HL-60 (cell line): Measurements from ENCODE around the gene GRID1.

ENCODE experiments used
- DNase-seq, 2 experiments: peaks; one replicate each; pipeline ENCODE4 v3.0.0-alpha.2; 2010 to 2020; ENCODE audit warnings: low read depth in 1 of 2, low spot score in 1 of 2
- H3K27ac ChIP-seq: fragments of 250-450 bp; sonication (Bioruptor Pico); replicated peaks from 2 replicates; pipeline ENCODE4 v1.5.1; 2020; ENCODE audit warnings: mild to moderate bottlenecking, moderate library complexity
- H3K27me3 ChIP-seq: fragments of 250-450 bp; sonication (Bioruptor Pico); 2 replicates; pipeline ENCODE4 v1.5.1; 2021; ENCODE audit warnings: mild to moderate bottlenecking, moderate library complexity; ENCODE audit not compliant: insufficient read depth, poor library complexity, severe bottlenecking
- H3K4me3 ChIP-seq: replicated peaks from 2 replicates; pipeline ENCODE4 v1.5.1; 2011; ENCODE audit warnings: mild to moderate bottlenecking, control low read depth, low read length; ENCODE audit not compliant: insufficient read depth
- CTCF ChIP-seq: IDR thresholded peaks from one replicate; pipeline ENCODE4 v1.5.1; 2011; ENCODE audit warnings: low read length, control low read depth, inconsistent platforms; ENCODE audit not compliant: insufficient read depth
- GABPA ChIP-seq: IDR thresholded peaks from 2 replicates; pipeline ENCODE4 v1.6.1; 2012; ENCODE audit warnings: low read depth
- POLR2AphosphoS5 ChIP-seq: IDR thresholded peaks from 2 replicates; pipeline ENCODE4 v1.6.1; 2012; ENCODE audit warnings: low read depth
- REST ChIP-seq: IDR thresholded peaks from 2 replicates; pipeline ENCODE4 v1.6.1; 2012; ENCODE audit warnings: low read depth; ENCODE audit not compliant: insufficient replicate concordance
- SPI1 ChIP-seq: IDR thresholded peaks from 2 replicates; pipeline ENCODE4 v1.6.1; 2012; ENCODE audit warnings: low read depth, mild to moderate bottlenecking, borderline replicate concordance

The GRID1 gene

GRCh38 chr10:86258499-86258898 lies 108.1 kb downstream of the GRID1 start:
- Histone ChIP-seq H3K4me3 (no peak overlapping the region), H3K27ac (no peak overlapping the region), H3K27me3 (no peaks in the 10 kb centered on the region)
- TF ChIP-seq POLR2AphosphoS5: no peak
- TF ChIP-seq SPI1: no peak
- TF ChIP-seq GABPA: no peak
- no peak for TF ChIP-seq CTCF
- no peak for TF ChIP-seq REST
- DNase-seq: no peak

GRCh38 chr10:86257683-86258082 lies 108.9 kb downstream of the GRID1 start:
- TF ChIP-seq GABPA: no peak
- no peak for TF ChIP-seq SPI1
- no peak for TF ChIP-seq REST
- TF ChIP-seq POLR2AphosphoS5: no peak
- no peaks in the 10 kb centered on the region for H3K27me3 ChIP-seq
- no peak overlapping the region for H3K27ac ChIP-seq
- DNase-seq: no peak
- no peak overlapping the region for H3K4me3 ChIP-seq

- no peak overlapping the region for H3K4me3 ChIP-seq
- TF ChIP-seq GABPA: no peak
- TF ChIP-seq POLR2AphosphoS5: no peak
- TF ChIP-seq SPI1: no peak
- no peak for TF ChIP-seq CTCF
- TF ChIP-seq REST: no peak
- no peaks in the 10 kb centered on the region for H3K27me3 ChIP-seq
- no peak for DNase-seq
- H3K27ac ChIP-seq: no peak overlapping the region
Measured at GRCh38 chr10:86256690-86257315, 109.8 kb downstream of the GRID1 start.
